Central memory CD4-positive, alpha-beta T cell (primary cell): ENCODE results near the gene MRPL19.
A peak's percentile ranks its signal among the peaks of the same experiment; 100 is the strongest.
"Not testable (repeated sequence)": the region's sequence is repeated elsewhere in the genome, so short reads cannot be mapped to it uniquely, and the experiment has no call there.

Source experiments
- DNase-seq: peaks from one replicate; pipeline ENCODE4 v3.0.0; 2022

MRPL19 gene

GRCh38 chr2:75675908-75676307, 29.3 kb downstream of the MRPL19 start:
- no peak for DNase-seq

DNA sequence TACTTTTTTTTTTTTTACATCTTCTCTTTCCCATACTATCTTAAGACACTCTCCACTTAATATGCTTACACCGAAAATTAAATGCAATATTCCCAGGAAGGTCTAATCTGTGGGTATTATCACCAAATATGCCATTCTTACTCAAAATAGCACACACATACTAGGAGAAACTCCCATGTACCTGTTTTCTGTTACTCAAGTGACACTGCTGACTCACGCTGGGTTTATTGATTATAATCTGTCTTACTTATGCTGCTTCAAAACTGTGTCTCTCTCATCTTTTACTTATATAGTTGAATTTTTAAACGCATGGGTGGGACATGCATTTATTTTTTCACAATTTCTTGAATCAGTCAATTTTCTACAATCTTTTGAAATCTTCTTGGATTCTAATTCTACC, 29.9 kb downstream of the MRPL19 start:
- no peak for DNase-seq

DNA sequence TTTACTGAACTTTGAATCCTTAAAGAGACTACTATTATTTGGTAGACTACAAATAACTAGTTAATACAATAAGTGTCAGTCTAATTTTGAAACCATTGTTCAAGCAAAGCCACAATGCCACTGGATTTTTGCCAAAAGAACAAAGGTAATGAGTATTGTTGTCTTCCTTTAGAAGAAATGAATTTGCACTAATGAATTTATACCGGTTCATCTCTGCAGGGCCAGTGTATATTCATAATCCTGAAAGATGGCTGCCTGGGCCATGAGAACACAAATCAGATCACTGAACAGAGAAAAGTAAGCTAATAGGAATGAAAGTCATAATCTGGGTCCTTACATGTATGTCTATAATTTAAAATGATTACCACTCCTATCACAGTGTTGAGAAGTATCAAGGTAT, 33.0 kb downstream of the MRPL19 start:
- DNase-seq: no peak

GRCh38 chr2:75680402-75680801, 33.8 kb downstream of the MRPL19 start:
- no peak for DNase-seq

DNA sequence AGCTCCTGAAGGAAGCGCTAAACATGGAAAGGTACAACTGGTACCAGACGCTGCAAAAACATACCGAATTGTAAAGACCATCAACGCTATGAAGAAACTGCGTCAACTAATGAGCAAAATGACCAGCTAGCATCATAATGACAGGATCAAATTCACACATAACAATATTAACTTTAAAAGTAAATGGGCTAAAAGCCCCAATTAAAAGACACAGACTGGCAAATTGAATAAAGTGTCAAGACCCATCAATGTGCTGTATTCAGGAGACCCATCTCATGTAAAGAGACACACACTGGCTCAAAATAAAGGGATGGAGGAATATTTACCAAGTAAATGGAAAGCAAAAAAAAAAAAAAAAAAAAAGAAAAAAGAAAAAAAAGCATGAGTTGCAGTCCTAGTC, 36.8 kb downstream of the MRPL19 start:
- DNase-seq: not testable (repeated sequence)

DNA sequence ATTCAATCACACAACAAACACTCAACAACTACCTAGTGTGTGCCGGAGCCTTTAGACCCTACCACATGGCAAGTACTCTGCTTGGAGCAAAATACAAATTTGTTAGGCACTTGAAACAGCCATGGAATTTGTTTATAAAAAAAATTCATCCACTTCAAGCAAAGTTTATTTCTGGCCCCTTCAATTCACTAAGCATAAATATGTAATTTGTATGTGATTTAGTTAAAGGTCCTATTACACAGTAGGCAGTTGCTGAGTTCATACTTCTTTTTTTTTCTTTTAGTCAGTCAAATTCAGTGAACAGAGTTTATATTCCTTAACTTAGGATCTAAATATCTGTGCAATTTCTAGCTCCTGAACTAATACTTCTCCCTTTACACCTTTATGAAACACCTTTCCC, 41.6 kb downstream of the MRPL19 start:
- no peak for DNase-seq

- DNase-seq: no peak
Observed at GRCh38 chr2:75698918-75699317, 52.3 kb downstream of the MRPL19 start.

DNA sequence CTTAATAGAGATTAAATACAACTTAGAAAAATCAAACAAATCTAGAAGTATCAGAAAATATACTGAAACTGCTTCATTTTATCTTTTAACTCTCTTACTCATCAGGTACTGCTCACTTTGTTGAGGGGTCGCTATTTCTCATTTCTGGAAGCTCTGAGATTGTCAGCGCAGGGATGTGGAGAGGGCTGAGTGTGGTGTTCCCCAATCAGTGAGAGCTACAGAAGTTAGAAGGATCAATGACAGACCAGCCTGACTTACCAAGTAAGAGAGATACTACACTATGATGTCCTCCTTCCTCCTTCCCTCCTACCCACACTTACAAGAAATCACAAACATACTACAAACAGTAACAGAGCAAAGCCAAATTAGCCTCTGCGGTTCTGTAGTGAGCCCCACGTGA, 56.0 kb downstream of the MRPL19 start:
- DNase-seq: no peak

DNA sequence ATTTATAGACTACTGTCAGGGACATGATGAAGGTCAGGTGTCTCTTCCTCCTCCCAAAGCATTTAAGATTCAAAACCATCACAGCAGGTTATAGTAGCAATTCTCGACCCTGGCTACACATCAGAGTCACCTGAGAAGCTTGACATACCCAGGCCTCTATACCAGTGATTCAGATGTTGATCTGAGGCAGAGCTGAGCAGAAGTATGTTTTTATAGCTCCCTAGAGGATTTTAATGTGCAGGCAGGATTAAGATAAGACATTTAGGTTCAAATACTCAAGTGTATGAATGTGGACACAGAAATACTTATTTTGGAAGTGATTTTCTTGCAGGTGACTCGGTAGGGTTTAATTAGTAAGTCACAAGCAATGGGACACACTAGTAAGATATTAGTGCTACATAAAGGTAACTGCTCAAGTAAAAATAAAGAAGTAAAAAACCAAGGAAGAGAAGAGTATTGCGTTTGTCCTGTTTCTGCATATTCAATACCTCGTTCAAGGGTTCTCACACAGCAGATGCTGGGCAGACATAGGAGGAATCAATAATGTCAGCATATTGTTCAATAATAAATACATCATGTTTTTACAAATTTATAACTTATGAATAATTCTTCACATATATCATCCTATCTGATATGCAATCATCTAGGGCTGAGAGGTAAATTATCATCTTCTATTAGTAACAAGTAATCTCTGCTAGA, 57.2 kb downstream of the MRPL19 start:
- DNase-seq: no peak

- no peak for DNase-seq
Observed at GRCh38 chr2:75705921-75706320, 59.3 kb downstream of the MRPL19 start.

GRCh38 chr2:75707901-75708300, 61.3 kb downstream of the MRPL19 start:
- no peak for DNase-seq

DNA sequence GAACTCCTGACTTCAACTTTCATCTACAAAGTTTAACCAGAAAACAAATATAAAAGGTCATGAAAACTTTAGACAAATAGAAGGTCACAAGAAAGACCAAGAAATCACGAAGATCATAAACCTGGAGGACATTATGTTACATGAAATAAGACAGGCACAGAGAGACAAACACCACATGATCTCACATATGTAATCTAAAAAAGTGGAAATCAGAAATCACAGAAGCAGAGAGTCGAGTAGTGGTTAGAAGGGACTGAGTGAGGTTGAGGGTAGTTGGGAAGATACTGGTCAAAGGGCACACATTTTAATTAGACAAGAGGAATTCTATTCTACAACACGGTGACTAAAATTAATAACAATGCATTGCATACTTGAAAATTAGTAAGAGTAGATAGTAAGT, 62.7 kb downstream of the MRPL19 start:
- no peak for DNase-seq

GRCh38 chr2:75710220-75710576, 63.6 kb downstream of the MRPL19 start:
- no peak for DNase-seq

DNA sequence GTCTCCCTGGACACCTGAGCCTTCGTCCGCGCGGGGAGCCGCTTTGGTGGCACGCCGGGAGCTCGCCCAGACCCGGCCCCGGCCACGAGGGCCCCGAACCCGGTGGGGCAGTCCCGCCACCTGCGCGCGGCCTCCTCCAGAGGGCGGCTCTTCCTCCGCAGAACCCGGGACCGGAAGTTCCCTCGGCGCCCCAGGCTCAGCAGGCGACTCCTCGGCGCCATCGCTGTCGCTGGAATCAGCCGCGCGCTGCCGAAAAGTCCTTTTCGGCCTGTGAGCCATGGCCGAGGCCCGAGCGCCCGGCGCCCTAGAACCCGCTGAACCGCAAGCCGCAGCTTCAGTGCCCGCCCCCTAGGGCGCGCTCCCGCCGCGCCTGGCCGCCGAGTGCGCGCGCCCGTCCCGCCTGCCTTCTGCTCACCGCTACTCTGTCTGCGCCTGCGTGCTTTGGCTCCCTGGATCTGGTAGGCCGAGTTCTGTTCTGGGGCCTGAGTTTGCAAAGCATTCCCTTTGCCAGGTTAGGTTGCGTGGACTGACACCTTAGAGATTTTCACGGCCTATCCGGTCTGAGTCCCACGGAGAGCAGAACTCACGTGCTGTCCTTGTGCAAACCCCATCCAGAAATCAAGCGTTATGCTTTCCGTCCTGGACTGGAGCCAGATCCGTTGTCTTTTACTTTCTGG, 64.1 kb downstream of the MRPL19 start, which contains the start of gene GCFC2:
Gene GCFC2, minus strand, starts transcription at position 339 of the 677 bp plus-strand sequence. Its CDS starts 60 bp downstream, at position 279.
- DNase-seq: peak; percentile 81

- DNase-seq: not testable (repeated sequence)
Observed at GRCh38 chr2:75711590-75711989, 65.0 kb downstream of the MRPL19 start.

GRCh38 chr2:75716406-75716805, 69.8 kb downstream of the MRPL19 start:
- no peak for DNase-seq

- DNase-seq: no peak
Observed at GRCh38 chr2:75719616-75720015, 73.0 kb downstream of the MRPL19 start.

DNA sequence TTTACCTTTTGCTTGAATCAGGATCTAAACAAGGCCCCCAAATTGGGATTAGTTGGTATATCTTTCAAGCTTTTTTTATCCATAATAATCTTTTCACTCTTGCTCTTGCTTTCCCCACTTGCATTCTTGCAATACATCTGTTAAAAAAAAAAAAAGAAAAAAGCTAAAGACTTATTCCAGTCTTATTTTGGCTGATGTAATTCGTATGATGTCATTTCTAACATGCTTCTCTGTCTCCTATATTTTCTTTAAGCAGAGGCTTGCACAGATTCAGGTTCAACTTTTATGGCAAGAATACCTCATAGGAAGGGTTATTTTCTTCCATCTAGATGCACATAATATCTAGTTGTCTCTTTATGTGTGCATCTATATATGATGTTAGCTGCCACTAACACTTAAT, 73.9 kb downstream of the MRPL19 start:
- no peak for DNase-seq

DNA sequence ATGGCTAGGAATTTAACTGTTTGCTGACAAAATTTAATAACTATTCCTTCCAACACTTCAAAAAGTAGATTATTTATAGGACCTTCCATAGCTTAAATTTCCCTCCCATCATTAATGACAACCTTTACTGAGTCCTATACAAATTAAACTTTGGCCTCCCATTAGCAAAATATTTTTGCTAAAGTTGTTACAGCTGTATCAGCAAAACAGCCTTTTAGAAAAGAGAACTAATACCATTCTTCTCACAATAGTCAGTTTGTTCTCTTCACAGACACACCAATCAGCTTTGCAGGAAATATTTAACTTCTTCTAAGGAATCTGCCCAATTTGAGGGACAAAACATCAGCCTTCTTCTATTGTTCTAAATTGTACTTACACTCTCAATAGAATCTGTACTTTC, 76.1 kb downstream of the MRPL19 start:
- DNase-seq: no peak

DNA sequence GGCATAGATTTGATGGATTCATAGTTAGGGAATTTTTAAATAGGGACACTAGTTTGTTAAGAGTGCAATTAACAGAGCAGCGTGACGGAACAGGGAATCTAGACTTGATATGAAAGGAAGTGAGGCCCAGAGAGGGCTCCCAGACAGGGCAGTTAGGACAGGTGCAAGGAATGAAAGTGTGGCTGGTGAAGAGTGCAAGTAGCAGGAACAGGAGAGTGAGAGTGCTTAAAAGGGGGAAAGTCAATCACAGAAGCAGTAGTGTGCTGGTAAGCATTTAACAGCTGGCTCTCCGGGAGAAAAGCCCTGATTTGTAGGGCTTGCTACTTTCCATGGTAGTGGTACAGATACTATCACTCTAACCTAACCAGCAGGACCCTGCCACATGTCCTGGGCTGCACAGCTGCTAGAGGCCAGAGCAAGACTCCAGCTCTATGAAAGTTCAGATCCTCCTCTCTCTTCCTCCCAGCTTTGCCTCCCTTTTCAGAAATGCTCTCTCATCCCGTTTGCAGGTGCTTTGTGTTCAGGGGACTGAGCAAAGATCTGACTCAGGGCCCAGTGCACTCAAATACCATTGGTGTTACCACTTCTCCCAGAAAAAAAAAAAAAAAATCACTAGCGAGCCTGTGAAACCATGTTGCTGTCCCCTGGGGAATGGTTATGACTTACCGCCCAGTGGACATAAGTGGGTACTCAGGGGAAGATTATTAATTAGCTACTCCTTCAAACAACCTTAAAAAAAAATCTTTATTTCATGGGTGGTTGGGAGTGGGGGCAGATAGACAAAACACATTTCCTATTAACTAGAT, 82.2 kb downstream of the MRPL19 start:
- no peak for DNase-seq

- DNase-seq: no peak
Observed at GRCh38 chr2:75729861-75730260, 83.3 kb downstream of the MRPL19 start.

DNA sequence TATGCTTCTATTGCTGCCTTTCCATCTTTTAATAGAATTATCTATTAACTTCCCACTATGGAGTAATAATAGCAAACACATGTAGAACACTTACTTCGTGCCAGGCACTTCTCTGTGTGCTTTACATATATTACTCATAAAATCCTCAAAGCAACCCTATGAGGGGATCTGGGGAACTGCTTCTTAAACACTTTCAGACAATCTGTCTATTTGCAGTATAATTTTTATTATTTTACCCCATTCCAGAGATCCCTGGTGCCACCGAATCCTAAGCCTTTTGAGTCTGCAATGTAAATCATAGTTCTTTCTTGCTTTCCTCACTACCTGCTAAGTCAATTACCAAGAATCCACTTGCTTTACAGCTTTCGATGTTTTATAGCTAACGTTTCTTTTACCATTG, 89.7 kb downstream of the MRPL19 start:
- DNase-seq: no peak

DNA sequence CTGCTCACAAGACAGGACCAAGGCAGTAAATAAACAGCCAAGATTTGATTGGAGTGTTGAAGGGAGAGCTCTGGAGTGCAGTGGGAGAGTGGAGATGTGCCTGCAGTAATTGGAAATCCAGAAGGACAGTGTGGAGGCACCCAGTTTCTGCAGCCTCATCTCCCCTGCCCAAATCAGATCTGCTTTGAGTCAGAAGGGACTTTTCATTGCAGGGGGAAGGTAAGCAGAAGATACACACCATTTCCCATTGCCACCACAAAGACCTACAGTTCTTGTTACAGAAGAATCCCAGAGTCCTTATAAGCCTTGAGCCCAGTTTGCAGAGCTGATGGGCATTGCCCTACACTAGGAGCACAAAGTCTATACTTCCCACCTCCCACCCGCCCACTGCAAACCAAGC, 91.4 kb downstream of the MRPL19 start:
- DNase-seq: no peak
